Stomach (tissue), 9 donors: ENCODE results near the gene PTPRT. TPM values are rescaled to one million over a fixed set of nuclear protein-coding genes. Genes with fewer than 3 reads are reported as not detected.
A peak's percentile ranks its signal among the peaks of the same experiment; 100 is the strongest.

Source experiments
- DNase-seq, 2 donors: peaks; one replicate each; pipeline versions ENCODE4 v3.0.0 to v3.0.0-alpha.2; 2013 to 2019
- H3K27ac ChIP-seq, 5 donors: fragments of 200-600 bp in 4 of 5; sonication (generic) in 4 of 5; one replicate each; pipeline ENCODE4 v1.5.1; 2013 to 2019; ENCODE audit warnings: mild to moderate bottlenecking in 1 of 5, moderate library complexity in 1 of 5
- H3K27me3 ChIP-seq, 3 donors: fragments of 200-600 bp; sonication (generic); one replicate each; pipeline ENCODE4 v1.5.1; 2017 to 2019; ENCODE audit warnings: mixed run types in 1 of 3
- H3K36me3 ChIP-seq, 4 donors: fragments of 200-600 bp; sonication (generic); 1 replicate in 3 of 4; 2 replicates in 1 of 4; pipeline ENCODE4 v1.5.1; 2016 to 2019
- H3K4me1 ChIP-seq, 4 donors: fragments of 200-600 bp; sonication (generic); one replicate each; pipeline ENCODE4 v1.5.1; 2016 to 2019
- H3K4me3 ChIP-seq, 4 donors: fragments of 200-600 bp; sonication (generic) in 3 of 4; one replicate each; pipeline ENCODE4 v1.5.1; 2016 to 2019; ENCODE audit warnings: mild to moderate bottlenecking in 1 of 4
- H3K9me3 ChIP-seq, 4 donors: fragments of 200-600 bp; sonication (generic); one replicate each; pipeline ENCODE4 v1.5.1; 2016 to 2019
- EP300 ChIP-seq: sonication (generic); formaldehyde crosslinking; IDR thresholded peaks from one replicate; pipeline ENCODE4 v1.6.1; 2017; ENCODE audit warnings: antibody characterized with exemption
- POLR2A ChIP-seq, 4 donors: fragments of 450-650 bp; IDR thresholded peaks; one replicate each; pipeline ENCODE4 v1.6.1; 2016; ENCODE audit warnings: antibody characterized with exemption in 4 of 4, control low read depth in 2 of 4, mild to moderate bottlenecking in 1 of 4, moderate library complexity in 1 of 4
- POLR2AphosphoS5 ChIP-seq, 3 donors: sonication (generic); formaldehyde crosslinking; IDR thresholded peaks; one replicate each; pipeline ENCODE4 v1.6.1; 2016; ENCODE audit warnings: antibody characterized with exemption in 3 of 3
- WGBS, 5 donors: extraction: QIAGEN DNeasy Blood & Tissue Kit in 3 of 5; methylation state at CpG; one replicate each; pipeline versions ENCODE4 v1.1.5 to v1.1.7; 2013 to 2018; 5-methylcytosine and 5-hydroxymethylcytosine counted together
- intact Hi-C: fragments of 100-400 bp; cut with DNase I; formaldehyde crosslinking; loops from one replicate; pipeline ENCODE4 v1.15.1; 2023; ENCODE audit warnings: low total_unique reads
- polyA plus RNA-seq, 3 donors: library from polyadenylated mRNA; stranded (reverse); fragments of 200-250 nt; gene quantifications; one replicate each; pipeline ENCODE4 v1.2.3, GENCODE V29; 2013
- total RNA-seq, 5 donors: library from RNA; depleted of rRNA; stranded (reverse); fragments of >200 nt; gene quantifications; one replicate each; pipeline versions ENCODE4 v1.1.0 to v1.2.3, GENCODE V29; 2014 to 2016
- TF ChIP-seq, protein P1 (sequence below), 7 experiments: fragments of 450-650 bp in 4 of 7; fragments of 200-600 bp in 3 of 7; sonication (generic) in 3 of 7; IDR thresholded peaks; one replicate each; pipeline ENCODE4 v1.5.1; 2016 to 2019; ENCODE audit warnings: antibody characterized with exemption in 7 of 7, control low read depth in 2 of 7, mild to moderate bottlenecking in 1 of 7
- donor health status: healthy with polysubstance abuse.
- donor health status: Bipolar disorder and iron deficiency.
- donor health status: healthy.

The PTPRT gene
- total and polyA plus RNA-seq, 8 donors, result 0.05 to 11.6 (median 1.7) TPM; not detected in 2

- TF ChIP-seq POLR2A (IDR thresholded peaks at IDR 0.05), result no peak
- no peak for TF ChIP-seq EP300
- Histone ChIP-seq H3K27me3 (peaks cover 4 to 79% (median 28%) of the 10 kb centered on the region in 3 donors), H3K4me1 (peaks cover 0 to 25% (median 11%) of the 10 kb centered on the region in 4 donors), H3K27ac (no peak overlapping the region), H3K36me3 (no peaks in the 10 kb centered on the region), H3K9me3 (no peaks in the 10 kb centered on the region), H3K4me3 (peak overlapping the region; percentile 17 to 27 (median 24))
- intact Hi-C loops, result loop anchor here (10.0 kb wide), 1 partner anchor 1443 kb away; no protein-coding TSS in a partner anchor
- 2 to 5% (median 4%) methylated on average over 16 of the region's 16 CpGs for WGBS, 5 donors
- DNase-seq, result no peak
Measured at GRCh38 chr20:43188234-43188653, 1.5 kb downstream of the PTPRT start.

- intact Hi-C loops, result loop anchor here (10.0 kb wide), 1 partner anchor 1443 kb away; no protein-coding TSS in a partner anchor
- peak; percentile 72 to 87 for DNase-seq
- Histone ChIP-seq H3K27me3 (peaks cover 4 to 74% (median 28%) of the 10 kb centered on the region in 3 donors), H3K36me3 (no peaks in the 10 kb centered on the region), H3K4me3 (peak overlapping the region in 3 of 4 donors; percentile 17 to 27 (median 23)), H3K9me3 (no peaks in the 10 kb centered on the region), H3K27ac (no peak overlapping the region), H3K4me1 (peaks cover 0 to 25% (median 11%) of the 10 kb centered on the region in 4 donors)
- 4 to 8% (median 6%) methylated on average over 24 of the region's 24 CpGs for WGBS, 5 donors
- TF ChIP-seq POLR2AphosphoS5 (IDR thresholded peaks at IDR 0.05) (no peak), POLR2A (IDR thresholded peaks at IDR 0.05) (no peak), EP300 (no peak)
- TF ChIP-seq, protein P1, sequence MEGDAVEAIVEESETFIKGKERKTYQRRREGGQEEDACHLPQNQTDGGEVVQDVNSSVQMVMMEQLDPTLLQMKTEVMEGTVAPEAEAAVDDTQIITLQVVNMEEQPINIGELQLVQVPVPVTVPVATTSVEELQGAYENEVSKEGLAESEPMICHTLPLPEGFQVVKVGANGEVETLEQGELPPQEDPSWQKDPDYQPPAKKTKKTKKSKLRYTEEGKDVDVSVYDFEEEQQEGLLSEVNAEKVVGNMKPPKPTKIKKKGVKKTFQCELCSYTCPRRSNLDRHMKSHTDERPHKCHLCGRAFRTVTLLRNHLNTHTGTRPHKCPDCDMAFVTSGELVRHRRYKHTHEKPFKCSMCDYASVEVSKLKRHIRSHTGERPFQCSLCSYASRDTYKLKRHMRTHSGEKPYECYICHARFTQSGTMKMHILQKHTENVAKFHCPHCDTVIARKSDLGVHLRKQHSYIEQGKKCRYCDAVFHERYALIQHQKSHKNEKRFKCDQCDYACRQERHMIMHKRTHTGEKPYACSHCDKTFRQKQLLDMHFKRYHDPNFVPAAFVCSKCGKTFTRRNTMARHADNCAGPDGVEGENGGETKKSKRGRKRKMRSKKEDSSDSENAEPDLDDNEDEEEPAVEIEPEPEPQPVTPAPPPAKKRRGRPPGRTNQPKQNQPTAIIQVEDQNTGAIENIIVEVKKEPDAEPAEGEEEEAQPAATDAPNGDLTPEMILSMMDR (IDR thresholded peaks at IDR 0.05), result peak in 5 of 7 experiments; percentile 57 to 95 (median 88)
Measured at GRCh38 chr20:43187476-43188233, 2.1 kb downstream of the PTPRT start.

- H3K36me3 ChIP-seq, result no peaks in the 10 kb centered on the region
- H3K4me1 ChIP-seq, result peaks cover 0 to 25% (median 11%) of the 10 kb centered on the region in 4 donors
- no peak for DNase-seq
- H3K27ac ChIP-seq, result no peak overlapping the region
- TF ChIP-seq, protein P1 (IDR thresholded peaks at IDR 0.05), result no peak
- TF ChIP-seq POLR2AphosphoS5 (IDR thresholded peaks at IDR 0.05), result no peak
- no peak for TF ChIP-seq POLR2A (IDR thresholded peaks at IDR 0.05)
- no peak for TF ChIP-seq EP300
- peaks cover 4 to 60% (median 28%) of the 10 kb centered on the region in 3 donors for H3K27me3 ChIP-seq
- 53 to 68% (median 60%) methylated on average over 9 of the region's 9 CpGs for WGBS, 5 donors
- H3K4me3 ChIP-seq, result no peak overlapping the region
- H3K9me3 ChIP-seq, result no peaks in the 10 kb centered on the region
- intact Hi-C loops, result loop anchor here (10.0 kb wide), 1 partner anchor 1442 kb away; no protein-coding TSS in a partner anchor
Measured at GRCh38 chr20:43186312-43186711, 3.4 kb downstream of the PTPRT start.

DNA sequence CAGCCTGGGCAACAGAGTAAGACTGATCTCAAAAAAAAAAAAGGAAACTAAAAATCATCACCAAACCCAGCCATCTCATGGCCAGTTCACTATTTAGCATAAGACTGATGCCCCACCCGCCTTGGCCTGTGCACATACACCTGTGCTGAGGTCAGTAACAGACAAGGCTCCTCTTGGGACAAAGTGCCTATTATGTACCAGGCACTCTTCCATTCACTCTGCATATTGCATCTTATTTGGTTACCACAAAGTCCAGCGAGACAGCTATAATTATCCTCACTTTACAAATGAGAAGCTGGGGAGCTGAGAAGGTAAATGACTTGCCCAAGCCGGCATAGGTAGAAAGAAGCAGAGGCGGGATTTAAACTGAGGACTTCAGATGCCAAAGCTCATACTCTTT lies 3.8 kb downstream of the PTPRT start:
- DNase-seq, result no peak
- Histone ChIP-seq H3K4me1 (peaks cover 0 to 25% (median 11%) of the 10 kb centered on the region in 4 donors), H3K27ac (no peak overlapping the region), H3K9me3 (no peaks in the 10 kb centered on the region), H3K36me3 (no peaks in the 10 kb centered on the region), H3K27me3 (peaks cover 4 to 56% (median 28%) of the 10 kb centered on the region in 3 donors), H3K4me3 (no peak overlapping the region)
- intact Hi-C loops, result loop anchor here (10.0 kb wide), 1 partner anchor 1441 kb away; no protein-coding TSS in a partner anchor
- WGBS, 5 donors, result 74 to 86% (median 79%) methylated on average over 4 of the region's 4 CpGs
- TF ChIP-seq, protein P1 (IDR thresholded peaks at IDR 0.05), result no peak
- no peak for TF ChIP-seq POLR2A (IDR thresholded peaks at IDR 0.05)
- TF ChIP-seq POLR2AphosphoS5 (IDR thresholded peaks at IDR 0.05), result no peak
- no peak for TF ChIP-seq EP300
